Sigmoid colon (tissue), 3 donors: ENCODE results near the gene COG5.

Experiments
- CTCF ChIP-seq, 4 experiments: fragments of 450-650 bp in 3 of 4; fragments of 200-600 bp in 1 of 4; IDR thresholded peaks; one replicate each; pipeline ENCODE4 v1.5.1; 2016 to 2019; ENCODE audit warnings: antibody characterized with exemption in 4 of 4, mild to moderate bottlenecking in 3 of 4, moderate library complexity in 2 of 4
- POLR2A ChIP-seq, 2 donors: fragments of 450-650 bp; IDR thresholded peaks; one replicate each; pipeline ENCODE4 v1.6.1; 2016; ENCODE audit warnings: antibody characterized with exemption in 2 of 2, mild to moderate bottlenecking in 2 of 2, moderate library complexity in 2 of 2

DNA sequence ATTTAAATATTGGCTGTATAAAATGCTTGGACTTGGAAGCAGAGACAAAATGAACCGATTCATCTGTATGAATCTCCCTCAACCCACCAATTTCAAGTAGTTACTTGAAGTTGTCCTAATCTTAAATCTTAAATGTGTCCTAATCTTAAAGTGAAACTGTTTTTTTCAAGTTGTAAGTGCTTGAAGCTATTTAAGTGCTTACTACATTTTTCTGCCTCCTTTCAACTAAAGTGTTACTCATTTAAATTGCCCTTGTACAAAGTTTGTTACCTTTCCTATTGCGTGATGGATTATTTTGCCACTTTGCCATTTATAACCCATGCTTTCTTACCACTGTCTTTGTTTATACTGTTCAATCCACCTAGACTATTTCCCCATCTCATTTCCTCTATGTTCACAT, 19.2 kb upstream of the COG5 start:
- no peak for TF ChIP-seq CTCF (IDR thresholded peaks at IDR 0.05)
- no peak for TF ChIP-seq POLR2A (IDR thresholded peaks at IDR 0.05)
